Pulmonary artery endothelial cell (primary cell): Measurements from ENCODE around the gene UQCRC2. TPM values are rescaled to one million over a fixed set of nuclear protein-coding genes. Genes with fewer than 3 reads are reported as not detected.
"Not testable (repeated sequence)": the region's sequence is repeated elsewhere in the genome, so short reads cannot be mapped to it uniquely, and the experiment has no call there.

Source experiments
- DNase-seq: peaks from one replicate; pipeline ENCODE4 v3.0.0-alpha.2; 2011; ENCODE audit warnings: low read depth, low spot score
- total RNA-seq: library from RNA; depleted of rRNA; stranded (reverse); fragments of >200 nt; gene quantifications from 2 replicates; pipeline ENCODE4 v1.2.3, GENCODE V29; 2014

The UQCRC2 gene
- total RNA-seq: 222 and 279 TPM in 2 replicates

GRCh38 chr16:21952793-21953540 lies at the start of gene UQCRC2:
UQCRC2 (plus strand) TSS chr16:21953361; CDS start chr16:21953424, 63 bp downstream.
- peak; percentile 72 for DNase-seq

- DNase-seq: not testable (repeated sequence)
Measured at GRCh38 chr16:21932650-21933049, 20.5 kb upstream of the UQCRC2 start.

- not testable (repeated sequence) for DNase-seq
Measured at GRCh38 chr16:21933316-21933715, 19.8 kb upstream of the UQCRC2 start.

GRCh38 chr16:21933790-21934189 lies 19.4 kb upstream of the UQCRC2 start:
- DNase-seq: not testable (repeated sequence)

GRCh38 chr16:21936216-21936615 lies 16.9 kb upstream of the UQCRC2 start:
- not testable (repeated sequence) for DNase-seq

GRCh38 chr16:21937336-21937829 lies 15.8 kb upstream of the UQCRC2 start:
- no peak for DNase-seq

- DNase-seq: no peak
Measured at GRCh38 chr16:21940570-21940969, 12.6 kb upstream of the UQCRC2 start.

- DNase-seq: no peak
Measured at GRCh38 chr16:21943571-21943970, 9.6 kb upstream of the UQCRC2 start.

GRCh38 chr16:21946889-21947635 lies 6.1 kb upstream of the UQCRC2 start:
- DNase-seq: no peak

GRCh38 chr16:21949713-21950260 lies 3.4 kb upstream of the UQCRC2 start:
- no peak for DNase-seq

- DNase-seq: no peak
Measured at GRCh38 chr16:21950782-21951521, 2.2 kb upstream of the UQCRC2 start.

GRCh38 chr16:21952040-21952792 lies 945 bp upstream of the UQCRC2 start:
- DNase-seq: no peak

GRCh38 chr16:21953541-21953902 lies 361 bp downstream of the UQCRC2 start:
- DNase-seq: no peak

- no peak for DNase-seq
Measured at GRCh38 chr16:21957714-21958346, 4.7 kb downstream of the UQCRC2 start.

GRCh38 chr16:21959050-21959449 lies 5.9 kb downstream of the UQCRC2 start:
- no peak for DNase-seq

GRCh38 chr16:21962475-21962874 lies 9.3 kb downstream of the UQCRC2 start:
- DNase-seq: no peak

- DNase-seq: no peak
Measured at GRCh38 chr16:21963887-21964286, 10.7 kb downstream of the UQCRC2 start.

- no peak for DNase-seq
Measured at GRCh38 chr16:21964353-21964752, 11.2 kb downstream of the UQCRC2 start.

GRCh38 chr16:21971856-21972255 lies 18.7 kb downstream of the UQCRC2 start:
- DNase-seq: no peak

GRCh38 chr16:21973945-21974344 lies 20.8 kb downstream of the UQCRC2 start:
- no peak for DNase-seq
